GM23338 (cell line): ENCODE results near the gene AOPEP. TPM values are rescaled to one million over a fixed set of nuclear protein-coding genes. Genes with fewer than 3 reads are reported as not detected.

ENCODE experiments used
- ATAC-seq: fragments of 200-7000 bp; cut with Tn5 transposase; 3 replicates; pipeline ENCODE4 v1.9.1; 2020
- DNase-seq: peaks from one replicate; pipeline ENCODE4 v3.0.0-alpha.2; 2015; ENCODE audit warnings: low spot score
- H2AFZ ChIP-seq: fragments of 200-600 bp; sonication (generic); 2 replicates; pipeline ENCODE4 v1.8.0; 2016; ENCODE audit warnings: antibody characterized with exemption, mild to moderate bottlenecking, moderate library complexity
- H3F3A ChIP-seq: fragments of 200-600 bp; sonication (generic); replicated peaks from 2 replicates; pipeline ENCODE4 v1.8.0; 2017; ENCODE audit warnings: antibody characterized with exemption, mixed run types, low read depth
- H3K27ac ChIP-seq: fragments of 200-600 bp; sonication (generic); 2 replicates; pipeline ENCODE4 v1.6.1; 2016; ENCODE audit warnings: low read depth
- H3K27me3 ChIP-seq: fragments of 200-600 bp; sonication (generic); 2 replicates; pipeline ENCODE4 v1.8.0; 2016; ENCODE audit warnings: mild to moderate bottlenecking, mixed run types, moderate library complexity; ENCODE audit not compliant: insufficient read depth
- H3K36me3 ChIP-seq: fragments of 200-600 bp; sonication (generic); 2 replicates; pipeline ENCODE4 v1.8.0; 2016; ENCODE audit warnings: mild to moderate bottlenecking; ENCODE audit not compliant: insufficient read depth
- H3K4me1 ChIP-seq: fragments of 200-600 bp; sonication (generic); 2 replicates; pipeline ENCODE4 v1.8.0; 2016; ENCODE audit warnings: mild to moderate bottlenecking, moderate library complexity; ENCODE audit not compliant: insufficient read depth
- H3K4me2 ChIP-seq: fragments of 200-600 bp; sonication (generic); 2 replicates; pipeline ENCODE4 v1.7.1; 2017; ENCODE audit warnings: mixed run types
- H3K4me3 ChIP-seq: fragments of 200-600 bp; sonication (generic); 2 replicates; pipeline ENCODE4 v1.6.1; 2016; ENCODE audit warnings: mixed run types
- H3K79me2 ChIP-seq: fragments of 200-600 bp; sonication (generic); replicated peaks from 2 replicates; pipeline ENCODE4 v1.8.0; 2017; ENCODE audit warnings: mild to moderate bottlenecking; ENCODE audit not compliant: insufficient read depth
- H3K9me2 ChIP-seq: fragments of 200-600 bp; sonication (generic); 2 replicates; pipeline ENCODE4 v1.8.0; 2017; ENCODE audit not compliant: insufficient read depth
- H4K20me1 ChIP-seq: fragments of 200-600 bp; sonication (generic); replicated peaks from 2 replicates; pipeline ENCODE4 v1.8.0; 2017; ENCODE audit warnings: mild to moderate bottlenecking; ENCODE audit not compliant: insufficient read depth
- H3K27ac Mint-ChIP-seq: 2 replicates; pipeline ENCODE4 v1.8.0; 2020; ENCODE audit warnings: inconsistent platforms, mild to moderate bottlenecking, moderate library complexity, mixed read lengths
- H3K27me3 Mint-ChIP-seq: 3 replicates; pipeline ENCODE4 v1.8.0; 2022; ENCODE audit warnings: low read depth, mild to moderate bottlenecking, moderate library complexity, mixed read lengths, inconsistent platforms; ENCODE audit not compliant: insufficient read depth, poor library complexity
- H3K36me3 Mint-ChIP-seq: 3 replicates; pipeline ENCODE4 v1.8.0; 2021; ENCODE audit warnings: low read depth, mild to moderate bottlenecking, inconsistent platforms, moderate library complexity, mixed read lengths
- H3K4me1 Mint-ChIP-seq: 3 replicates; pipeline ENCODE4 v1.8.0; 2020; ENCODE audit warnings: mild to moderate bottlenecking, inconsistent platforms, mixed read lengths
- H3K4me3 Mint-ChIP-seq: 3 replicates; pipeline ENCODE4 v1.8.0; 2021; ENCODE audit warnings: moderate library complexity, mild to moderate bottlenecking, inconsistent platforms, mixed read lengths
- H3K9me3 Mint-ChIP-seq: 3 replicates; pipeline ENCODE4 v1.8.0; 2020; ENCODE audit warnings: moderate library complexity, mild to moderate bottlenecking, inconsistent platforms, mixed read lengths
- CREB1 ChIP-seq: fragments of 250-450 bp; sonication (Bioruptor Pico); IDR thresholded peaks from 2 replicates; pipeline ENCODE4 v1.5.0; 2020; ENCODE audit warnings: low read depth, mild to moderate bottlenecking, moderate library complexity
- EZH2 ChIP-seq: fragments of 200-600 bp; sonication (generic); IDR thresholded peaks from one replicate; pipeline ENCODE4 v1.8.0; 2017; ENCODE audit warnings: antibody characterized with exemption, mild to moderate bottlenecking, low read depth; ENCODE audit not compliant: unreplicated experiment
- EZH2phosphoT487 ChIP-seq: fragments of 200-600 bp; sonication (generic); IDR thresholded peaks from one replicate; pipeline ENCODE4 v1.8.1; 2018; ENCODE audit warnings: antibody characterized with exemption; ENCODE audit not compliant: unreplicated experiment
- JUNB ChIP-seq: IDR thresholded peaks from one replicate; pipeline ENCODE4 v1.6.1; 2016; ENCODE audit warnings: antibody characterized with exemption; ENCODE audit not compliant: unreplicated experiment
- NANOG ChIP-seq: IDR thresholded peaks from 2 replicates; pipeline ENCODE4 v1.6.1; 2016; ENCODE audit warnings: antibody characterized with exemption, borderline replicate concordance
- POLR2AphosphoS5 ChIP-seq: IDR thresholded peaks from 2 replicates; pipeline ENCODE4 v1.6.1; 2016; ENCODE audit warnings: antibody characterized with exemption, low read depth
- STAT1 ChIP-seq: IDR thresholded peaks from one replicate; pipeline ENCODE4 v1.6.1; 2016; ENCODE audit warnings: antibody characterized with exemption; ENCODE audit not compliant: unreplicated experiment
- ZNF331 ChIP-seq: fragments of 250-450 bp; sonication (Bioruptor Pico); IDR thresholded peaks from 2 replicates; pipeline ENCODE4 v1.5.0; 2020; ENCODE audit warnings: low read depth, mild to moderate bottlenecking, moderate library complexity
- polyA plus RNA-seq: library from polyadenylated mRNA; unstranded; fragments of >200 nt; fragmentation: Nextera tagmentation; extraction: Ambion mirVana; gene quantifications from 2 replicates; pipeline ENCODE4 v1.2.1, GENCODE V29; 2016
- total RNA-seq: library from RNA; depleted of rRNA; stranded (reverse); fragments of >200 nt; shearing (Covaris generic); gene quantifications from 2 replicates; pipeline ENCODE4 v1.2.3, GENCODE V29; 2014
- TF ChIP-seq, protein P1 (sequence below): IDR thresholded peaks from one replicate; pipeline ENCODE4 v1.6.1; 2018; ENCODE audit warnings: antibody characterized with exemption; ENCODE audit not compliant: unreplicated experiment
- TF ChIP-seq, protein P2 (sequence below), 2 experiments: fragments of 200-600 bp in 1 of 2; sonication (generic) in 1 of 2; conservative IDR thresholded peaks; 2 replicates each; pipeline versions ENCODE4 v1.5.1 to v1.6.1; 2016 to 2017; ENCODE audit warnings: antibody characterized with exemption in 2 of 2, low read depth in 2 of 2, mild to moderate bottlenecking in 2 of 2, moderate library complexity in 1 of 2
- TF ChIP-seq, protein P3 (sequence below): IDR thresholded peaks from 2 replicates; pipeline ENCODE4 v1.6.1; 2016; ENCODE audit warnings: antibody characterized with exemption

Gene AOPEP
- total and polyA plus RNA-seq, 2 experiments from 2014 or later = 7.0 to 16.5 TPM

DNA sequence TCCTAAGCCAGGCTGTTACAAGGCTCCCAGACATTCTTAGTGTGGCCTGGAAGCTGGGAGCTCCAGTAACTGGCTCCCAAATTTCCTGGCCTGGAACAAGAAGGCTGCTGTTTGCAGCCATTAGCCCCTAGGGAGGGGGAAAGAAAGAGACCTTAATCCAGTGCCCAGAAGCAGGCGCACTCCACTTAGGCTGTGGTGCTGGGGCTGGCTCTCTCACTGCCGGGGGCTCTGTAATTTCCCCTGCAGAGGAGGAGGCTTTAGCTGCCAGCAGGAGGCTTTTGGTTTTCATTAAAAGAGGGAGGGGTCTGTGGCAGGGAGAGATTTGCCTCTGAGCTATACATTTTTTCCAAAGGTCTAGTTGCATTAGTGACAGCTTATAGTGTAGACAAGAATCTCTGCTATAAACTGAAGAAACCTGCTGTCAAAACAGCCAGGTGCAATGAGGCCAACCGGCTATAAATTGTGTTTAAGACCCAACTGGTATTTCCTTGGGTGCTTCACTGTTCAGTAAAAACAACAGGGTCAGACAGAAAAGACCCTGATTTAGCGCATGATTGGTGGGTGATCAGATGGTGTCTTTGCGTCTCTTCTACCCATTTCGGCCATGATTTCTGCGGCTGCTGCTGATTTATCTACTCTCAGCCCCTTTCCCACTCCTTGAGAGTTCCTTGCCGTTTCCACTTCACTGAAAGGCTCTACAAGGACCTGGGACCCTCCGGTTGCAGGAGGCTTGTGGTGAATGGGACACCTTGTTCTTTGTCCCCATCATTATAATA, 254.6 kb downstream of the AOPEP start:
- H3K27ac ChIP-seq = no peak overlapping the region
- no peaks in the 10 kb centered on the region for H3F3A ChIP-seq
- no peaks in the 10 kb centered on the region for H3K9me3 Mint-ChIP-seq
- no peak for TF ChIP-seq EZH2phosphoT487
- no peak for TF ChIP-seq CREB1
- TF ChIP-seq, protein P1, sequence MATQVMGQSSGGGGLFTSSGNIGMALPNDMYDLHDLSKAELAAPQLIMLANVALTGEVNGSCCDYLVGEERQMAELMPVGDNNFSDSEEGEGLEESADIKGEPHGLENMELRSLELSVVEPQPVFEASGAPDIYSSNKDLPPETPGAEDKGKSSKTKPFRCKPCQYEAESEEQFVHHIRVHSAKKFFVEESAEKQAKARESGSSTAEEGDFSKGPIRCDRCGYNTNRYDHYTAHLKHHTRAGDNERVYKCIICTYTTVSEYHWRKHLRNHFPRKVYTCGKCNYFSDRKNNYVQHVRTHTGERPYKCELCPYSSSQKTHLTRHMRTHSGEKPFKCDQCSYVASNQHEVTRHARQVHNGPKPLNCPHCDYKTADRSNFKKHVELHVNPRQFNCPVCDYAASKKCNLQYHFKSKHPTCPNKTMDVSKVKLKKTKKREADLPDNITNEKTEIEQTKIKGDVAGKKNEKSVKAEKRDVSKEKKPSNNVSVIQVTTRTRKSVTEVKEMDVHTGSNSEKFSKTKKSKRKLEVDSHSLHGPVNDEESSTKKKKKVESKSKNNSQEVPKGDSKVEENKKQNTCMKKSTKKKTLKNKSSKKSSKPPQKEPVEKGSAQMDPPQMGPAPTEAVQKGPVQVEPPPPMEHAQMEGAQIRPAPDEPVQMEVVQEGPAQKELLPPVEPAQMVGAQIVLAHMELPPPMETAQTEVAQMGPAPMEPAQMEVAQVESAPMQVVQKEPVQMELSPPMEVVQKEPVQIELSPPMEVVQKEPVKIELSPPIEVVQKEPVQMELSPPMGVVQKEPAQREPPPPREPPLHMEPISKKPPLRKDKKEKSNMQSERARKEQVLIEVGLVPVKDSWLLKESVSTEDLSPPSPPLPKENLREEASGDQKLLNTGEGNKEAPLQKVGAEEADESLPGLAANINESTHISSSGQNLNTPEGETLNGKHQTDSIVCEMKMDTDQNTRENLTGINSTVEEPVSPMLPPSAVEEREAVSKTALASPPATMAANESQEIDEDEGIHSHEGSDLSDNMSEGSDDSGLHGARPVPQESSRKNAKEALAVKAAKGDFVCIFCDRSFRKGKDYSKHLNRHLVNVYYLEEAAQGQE = no peak
- no peak for TF ChIP-seq ZNF331 (CRISPR knock-in tag)
- TF ChIP-seq, protein P2, sequence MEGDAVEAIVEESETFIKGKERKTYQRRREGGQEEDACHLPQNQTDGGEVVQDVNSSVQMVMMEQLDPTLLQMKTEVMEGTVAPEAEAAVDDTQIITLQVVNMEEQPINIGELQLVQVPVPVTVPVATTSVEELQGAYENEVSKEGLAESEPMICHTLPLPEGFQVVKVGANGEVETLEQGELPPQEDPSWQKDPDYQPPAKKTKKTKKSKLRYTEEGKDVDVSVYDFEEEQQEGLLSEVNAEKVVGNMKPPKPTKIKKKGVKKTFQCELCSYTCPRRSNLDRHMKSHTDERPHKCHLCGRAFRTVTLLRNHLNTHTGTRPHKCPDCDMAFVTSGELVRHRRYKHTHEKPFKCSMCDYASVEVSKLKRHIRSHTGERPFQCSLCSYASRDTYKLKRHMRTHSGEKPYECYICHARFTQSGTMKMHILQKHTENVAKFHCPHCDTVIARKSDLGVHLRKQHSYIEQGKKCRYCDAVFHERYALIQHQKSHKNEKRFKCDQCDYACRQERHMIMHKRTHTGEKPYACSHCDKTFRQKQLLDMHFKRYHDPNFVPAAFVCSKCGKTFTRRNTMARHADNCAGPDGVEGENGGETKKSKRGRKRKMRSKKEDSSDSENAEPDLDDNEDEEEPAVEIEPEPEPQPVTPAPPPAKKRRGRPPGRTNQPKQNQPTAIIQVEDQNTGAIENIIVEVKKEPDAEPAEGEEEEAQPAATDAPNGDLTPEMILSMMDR (conservative IDR thresholded peaks at IDR 0.05; ENCODE audit: low read depth in 2 of 2) = peak in 1 of 2 experiments; percentile 16; a peak in 1 of 4 replicates
- no peak for TF ChIP-seq STAT1
- TF ChIP-seq EZH2 = no peak
- no peak overlapping the region for H2AFZ ChIP-seq
- H4K20me1 ChIP-seq = no peaks in the 10 kb centered on the region
- ATAC-seq (peak; percentile 91), DNase-seq (peak; percentile 58)
- no peak overlapping the region for H3K27ac Mint-ChIP-seq
- H3K9me2 ChIP-seq = no peaks in the 10 kb centered on the region
- peaks cover 39% of the 10 kb centered on the region for H3K4me1 Mint-ChIP-seq
- no peaks in the 10 kb centered on the region for H3K79me2 ChIP-seq
- no peaks in the 10 kb centered on the region for H3K27me3 ChIP-seq
- H3K4me3 ChIP-seq = no peak overlapping the region
- H3K36me3 ChIP-seq = no peaks in the 10 kb centered on the region
- no peak overlapping the region for H3K4me3 Mint-ChIP-seq
- peaks cover 2% of the 10 kb centered on the region for H3K27me3 Mint-ChIP-seq
- H3K4me2 ChIP-seq = 0 out of 2 replicates have a peak overlapping the region, but pooled peaks have one; percentile 60
- peaks cover 14% of the 10 kb centered on the region for H3K4me1 ChIP-seq
- H3K36me3 Mint-ChIP-seq = no peaks in the 10 kb centered on the region

DNA sequence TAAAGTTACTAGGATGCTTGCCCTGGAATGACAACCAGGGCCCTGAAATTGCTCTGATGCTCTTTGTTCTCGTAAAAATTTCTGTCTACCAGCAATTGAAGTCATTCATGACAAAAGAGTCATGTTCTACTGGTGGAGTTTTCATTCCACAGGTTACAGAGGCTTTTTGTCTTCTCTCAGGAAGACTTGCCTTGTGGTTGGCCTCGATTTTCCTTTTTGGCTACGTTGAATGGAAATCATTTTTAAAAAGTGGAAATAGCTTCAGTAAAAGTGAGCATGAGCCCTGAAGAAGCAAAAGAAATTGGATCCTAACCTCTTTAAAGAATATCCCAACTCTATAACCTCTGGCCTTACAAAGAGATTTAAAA, 255.2 kb downstream of the AOPEP start:
- Histone ChIP-seq H4K20me1 (no peaks in the 10 kb centered on the region), H2AFZ (no peak overlapping the region), H3K4me3 (no peak overlapping the region), H3K79me2 (no peaks in the 10 kb centered on the region), H3F3A (no peaks in the 10 kb centered on the region), H3K36me3 (no peaks in the 10 kb centered on the region), H3K4me2 (no peak overlapping the region), H3K9me2 (no peaks in the 10 kb centered on the region), H3K4me1 (peaks cover 14% of the 10 kb centered on the region), H3K27ac (no peak overlapping the region), H3K27me3 (no peaks in the 10 kb centered on the region)
- no peaks in the 10 kb centered on the region for H3K36me3 Mint-ChIP-seq
- no peak for ATAC-seq
- H3K4me3 Mint-ChIP-seq = no peak overlapping the region
- peaks cover 36% of the 10 kb centered on the region for H3K4me1 Mint-ChIP-seq
- DNase-seq = no peak
- H3K27me3 Mint-ChIP-seq = peaks cover 2% of the 10 kb centered on the region
- no peaks in the 10 kb centered on the region for H3K9me3 Mint-ChIP-seq
- no peak overlapping the region for H3K27ac Mint-ChIP-seq
- TF ChIP-seq, protein P3, sequence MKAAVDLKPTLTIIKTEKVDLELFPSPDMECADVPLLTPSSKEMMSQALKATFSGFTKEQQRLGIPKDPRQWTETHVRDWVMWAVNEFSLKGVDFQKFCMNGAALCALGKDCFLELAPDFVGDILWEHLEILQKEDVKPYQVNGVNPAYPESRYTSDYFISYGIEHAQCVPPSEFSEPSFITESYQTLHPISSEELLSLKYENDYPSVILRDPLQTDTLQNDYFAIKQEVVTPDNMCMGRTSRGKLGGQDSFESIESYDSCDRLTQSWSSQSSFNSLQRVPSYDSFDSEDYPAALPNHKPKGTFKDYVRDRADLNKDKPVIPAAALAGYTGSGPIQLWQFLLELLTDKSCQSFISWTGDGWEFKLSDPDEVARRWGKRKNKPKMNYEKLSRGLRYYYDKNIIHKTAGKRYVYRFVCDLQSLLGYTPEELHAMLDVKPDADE = no peak
- TF ChIP-seq, protein P2 (conservative IDR thresholded peaks at IDR 0.05; ENCODE audit: low read depth in 2 of 2) = no peak
- TF ChIP-seq NANOG = no peak
- TF ChIP-seq CREB1 = no peak
- no peak for TF ChIP-seq ZNF331 (CRISPR knock-in tag)
- no peak for TF ChIP-seq JUNB
- no peak for TF ChIP-seq POLR2AphosphoS5
